Left renal pelvis (tissue), 4 donors: ENCODE data around the gene SETD2. TPM values are rescaled to one million over a fixed set of nuclear protein-coding genes. Genes with fewer than 3 reads are reported as not detected.

Source experiments
- DNase-seq, 4 donors: peaks; one replicate each; pipeline ENCODE4 v3.0.0-alpha.2; 2013; ENCODE audit warnings: low read depth in 4 of 4, low spot score in 3 of 4
- polyA plus RNA-seq, 4 donors: library from polyadenylated mRNA; unstranded; fragments of 120-200 nt; gene quantifications; one replicate each; pipeline ENCODE4 v1.2.1, GENCODE V29; 2013; ENCODE audit not compliant: insufficient read length in 4 of 4

SETD2 gene
- polyA plus RNA-seq, 4 donors = 62.7 to 73.8 (median 66.8) TPM

DNA sequence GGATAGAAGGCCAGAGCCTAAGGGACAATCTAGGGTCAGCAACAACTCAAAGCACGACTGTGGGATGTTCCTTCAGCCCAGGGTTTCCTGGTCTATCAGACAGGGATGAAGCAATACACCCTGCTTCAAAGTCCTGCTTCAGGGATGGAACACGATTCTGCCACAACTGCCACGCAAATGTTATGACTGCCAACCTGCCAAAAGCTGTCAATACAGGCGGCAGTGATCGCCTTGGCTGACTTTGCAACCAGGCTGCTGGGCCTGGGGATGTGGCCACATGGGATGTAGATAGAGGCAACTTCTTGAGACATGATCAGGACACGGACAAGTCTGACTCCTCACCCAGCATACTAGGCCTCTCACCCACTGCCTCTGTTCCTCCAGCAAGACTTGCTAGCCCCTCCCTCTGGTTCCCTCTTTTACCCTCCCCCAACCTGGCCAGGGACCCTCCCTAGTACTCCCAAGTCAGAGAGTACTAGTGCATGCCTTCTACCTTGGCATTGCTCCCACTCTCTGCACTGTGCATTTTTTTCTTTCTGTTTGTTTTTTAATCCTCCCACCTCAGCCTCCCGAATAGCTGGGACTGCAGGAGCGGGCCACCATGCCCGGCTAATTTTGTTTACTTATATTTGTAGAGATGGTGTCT lies 195.0 kb downstream of the SETD2 start:
- no peak for DNase-seq

DNA sequence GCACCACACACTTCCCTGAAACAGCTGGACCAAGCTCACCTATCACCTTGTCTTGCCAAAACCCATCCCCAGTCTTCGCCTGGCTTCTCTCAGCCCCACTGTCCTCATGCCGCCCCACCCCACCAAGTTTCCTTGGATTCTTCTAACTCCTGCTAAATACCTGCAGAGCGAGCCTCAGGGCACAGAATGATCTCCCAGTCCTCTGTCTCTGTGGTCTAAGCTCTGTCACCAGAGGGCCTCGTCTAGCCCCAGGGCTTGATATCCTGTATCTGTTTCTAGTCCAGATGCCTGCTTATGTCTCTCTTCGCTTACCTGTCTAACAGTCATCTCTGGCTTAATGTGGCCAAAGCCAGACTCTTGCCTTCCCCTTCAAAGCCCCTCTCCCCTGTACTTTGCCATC lies 197.1 kb downstream of the SETD2 start:
- DNase-seq = no peak

Other genes starting within 250 kb of the SETD2 start
- gene CCDC12, start 187.4 kb downstream of the SETD2 start, polyA plus RNA-seq = 10 to 100 TPM; 38.9 to 54.5 (median 51.5) TPM
- 10 to 100 TPM; 15.0 to 50.5 (median 38.0) TPM for gene NBEAL2, start 184.4 kb downstream of the SETD2 start, polyA plus RNA-seq
- gene KIF9, start 118.7 kb upstream of the SETD2 start, polyA plus RNA-seq = 10 to 100 TPM in 3 of 4 donors, 1 to 10 TPM in 1; 7.6 to 23.5 (median 21.9) TPM
- 10 to 100 TPM; 12.2 to 15.4 (median 12.8) TPM for gene KLHL18, start 118.8 kb upstream of the SETD2 start, polyA plus RNA-seq
- 10 to 100 TPM; 21.3 to 35.0 (median 27.2) TPM for gene PTPN23, start 216.9 kb upstream of the SETD2 start, polyA plus RNA-seq